K562 (cell line): Measurements from ENCODE around the gene POLR1C. TPM values are rescaled to one million over a fixed set of nuclear protein-coding genes. Genes with fewer than 3 reads are reported as not detected.
A peak's percentile ranks its signal among the peaks of the same experiment; 100 is the strongest.

Experiments
- ATAC-seq: fragments of 200-7000 bp; cut with Tn5 transposase; 3 replicates; pipeline ENCODE4 v1.9.1; 2020; ENCODE audit warnings: moderate library complexity
- BruUV-seq: library from RNA; stranded (reverse); fragments of 400-500 nt; replicated peaks from 2 replicates; lab custom pipeline; 2021; lab: Mats Ljungman, UMichigan
- CTCF ChIA-PET: fragments of 300-600 bp; formaldehyde crosslinking; extraction: SDS; loops from one replicate; lab custom pipeline; 2021; ENCODE audit warnings: low intra/inter-chr PET ratio; lab: Yijun Ruan, JAX
- POLR2A ChIA-PET: fragments of 300-600, 350-650 bp; sonication (Branson Sonifier 250); formaldehyde crosslinking; extraction: SDS; loops from one replicate; lab custom pipeline; 2021; ENCODE audit warnings: antibody characterized with exemption, inconsistent platforms; lab: Yijun Ruan, JAX
- DNase-seq, 4 experiments: peaks; one replicate each; pipeline versions ENCODE4 v3.0.0 to v3.0.0-alpha.2; 2011 to 2018; ENCODE audit warnings: low spot score in 3 of 4, mixed read lengths in 3 of 4; ENCODE audit errors: extremely low read depth in 1 of 4
- FAIRE-seq: peaks from 2 replicates; lab custom pipeline; 2011; peaks lifted over from hg19 to GRCh38; lab: Jason Lieb, UNC
- H2AFZ ChIP-seq: 2 replicates; pipeline ENCODE4 v1.6.0; 2011; ENCODE audit warnings: low read depth, low read length, control low read depth, inconsistent platforms
- H3K27ac ChIP-seq: fragments of 200-600 bp; 3 replicates; pipeline ENCODE4 v1.8.0; 2011; ENCODE audit warnings: low read depth, mild to moderate bottlenecking, control low read depth, inconsistent platforms, low read length, moderate library complexity, mixed read lengths; ENCODE audit errors: extremely low read depth
- H3K27me3 ChIP-seq, 2 experiments: fragments of 300-600 bp in 1 of 2; 2 replicates in 1 of 2; 3 replicates in 1 of 2; pipeline versions ENCODE4 v1.6.0 to v1.8.0; 2011; ENCODE audit warnings: inconsistent platforms in 2 of 2, low read length in 2 of 2, mild to moderate bottlenecking in 1 of 2, mixed read lengths in 1 of 2, moderate library complexity in 1 of 2; ENCODE audit not compliant: control insufficient read depth in 2 of 2, insufficient read depth in 2 of 2
- H3K36me3 ChIP-seq: fragments of 300-600 bp; 3 replicates; pipeline ENCODE4 v1.8.0; 2011; ENCODE audit warnings: mild to moderate bottlenecking, low read length, inconsistent platforms; ENCODE audit not compliant: control insufficient read depth, insufficient read depth
- H3K4me1 ChIP-seq, 2 experiments: fragments of 200-600 bp in 1 of 2; replicated peaks in 1 of 2; 2 replicates in 1 of 2; 3 replicates in 1 of 2; pipeline versions ENCODE4 v1.5.1 to v1.8.0; 2011; ENCODE audit warnings: inconsistent platforms in 2 of 2, low read length in 2 of 2, mild to moderate bottlenecking in 1 of 2, mixed read lengths in 1 of 2, moderate library complexity in 1 of 2; ENCODE audit not compliant: control insufficient read depth in 2 of 2, insufficient read depth in 2 of 2
- H3K4me2 ChIP-seq: 2 replicates; pipeline ENCODE4 v1.6.1; 2011; ENCODE audit warnings: low read length, control low read depth, inconsistent platforms, mixed read lengths; ENCODE audit not compliant: insufficient read depth
- H3K4me3 ChIP-seq: fragments of 200-600 bp; sonication (generic), shearing (Covaris generic); 2 replicates; pipeline ENCODE4 v1.5.1; 2016; ENCODE audit warnings: control low read depth, inconsistent platforms
- H3K79me2 ChIP-seq: fragments of 200-600 bp; 3 replicates; pipeline ENCODE4 v1.8.0; 2011; ENCODE audit warnings: low read length, inconsistent platforms; ENCODE audit not compliant: control insufficient read depth, insufficient read depth
- H3K9ac ChIP-seq, 2 experiments: 2 replicates each; pipeline versions ENCODE4 v1.6.0 to v1.6.1; 2011; ENCODE audit warnings: low read depth in 2 of 2, low read length in 2 of 2, control low read depth in 1 of 2, inconsistent platforms in 1 of 2, mild to moderate bottlenecking in 1 of 2, mixed read lengths in 1 of 2; ENCODE audit not compliant: insufficient read depth in 1 of 2
- H3K9me1 ChIP-seq: one replicate; pipeline ENCODE4 v1.6.0; 2011; ENCODE audit warnings: inconsistent platforms, mild to moderate bottlenecking, low read length, moderate library complexity; ENCODE audit not compliant: control insufficient read depth, insufficient read depth
- H3K9me3 ChIP-seq: replicated peaks from 2 replicates; pipeline ENCODE4 v1.5.1; 2011; ENCODE audit warnings: low read depth, low read length, inconsistent platforms; ENCODE audit not compliant: control insufficient read depth, insufficient read depth
- H4K20me1 ChIP-seq: replicated peaks from 2 replicates; pipeline ENCODE4 v1.6.1; 2011; ENCODE audit warnings: low read length, inconsistent platforms, mixed read lengths; ENCODE audit not compliant: control insufficient read depth, insufficient read depth
- CGGBP1 ChIP-seq: fragments of 250-450 bp; sonication (Bioruptor Pico); IDR thresholded peaks from 2 replicates; pipeline ENCODE4 v1.9.0; 2021; ENCODE audit warnings: mild to moderate bottlenecking
- MTA1 ChIP-seq: fragments of 450-650 bp; IDR thresholded peaks from 2 replicates; pipeline ENCODE4 v1.6.1; 2017; ENCODE audit warnings: borderline replicate concordance
- RBM17 ChIP-seq: fragments of 200-400 bp; formaldehyde crosslinking; IDR thresholded peaks from 2 replicates; pipeline ENCODE4 v1.6.1; 2017; ENCODE audit warnings: low read depth, mild to moderate bottlenecking, low read length, borderline replicate concordance
- ZNF23 ChIP-seq: fragments of 250-450 bp; sonication (Bioruptor Pico); IDR thresholded peaks from 2 replicates; pipeline ENCODE4 v1.4.0; 2020; ENCODE audit warnings: mild to moderate bottlenecking
- ZNF282 ChIP-seq: sonication (generic); formaldehyde crosslinking; IDR thresholded peaks from 2 replicates; pipeline ENCODE4 v1.8.1; 2023; ENCODE audit warnings: missing genetic modification reagents
- whole genome bisulfite sequencing: fragments of 100-300 bp; shearing (Covaris generic); methylation state at CpG from one replicate; pipeline ENCODE4 v1.1.6; 2016; ENCODE audit warnings: low coverage, mixed read lengths; ENCODE audit not compliant: insufficient coverage; ENCODE audit errors: missing lambda C conversion rate; 5-methylcytosine and 5-hydroxymethylcytosine counted together
- in situ Hi-C: fragments of 300-500 bp; cut with MboI; formaldehyde crosslinking; loops from 4 replicates; pipeline ENCODE4 v1.15.0; 2018; ENCODE audit warnings: inconsistent platforms, mixed read lengths
- intact Hi-C: fragments of 100-400 bp; cut with micrococcal nuclease; formaldehyde crosslinking; loops from 2 replicates; pipeline ENCODE4 v1.14.2; 2022
- polyA plus RNA-seq, 8 experiments: library from polyadenylated mRNA; depleted of rRNA in 4 of 8; stranded (reverse) in 5 of 8; unstranded in 3 of 8; fragments of >200 nt; fragmentation: Nextera tagmentation in 2 of 8; fragmentation: Illumina TruSeq in 1 of 8; extraction: Ambion mirVana in 2 of 8; extraction: Trizol in 1 of 8; gene quantifications; 2 replicates each; pipeline versions ENCODE4 v1.2.1 to v1.2.3, GENCODE V29; 2011 to 2014; ENCODE audit warnings: inconsistent platforms in 1 of 8, missing spikeins in 1 of 8
- total RNA-seq, 7 experiments: library from RNA; depleted of rRNA in 6 of 7; stranded (reverse); fragments of >200 nt in 6 of 7; fragmentation: Illumina TruSeq in 2 of 7; extraction: Trizol in 2 of 7; gene quantifications; 2 replicates each; pipeline versions ENCODE4 v1.2.1 to v1.2.3, GENCODE V29; 2011 to 2021; ENCODE audit warnings: low replicate concordance in 1 of 7

POLR1C gene
- total and polyA plus RNA-seq, 9 of the 15 experiments (the other 6 are each of a cell fraction or from before 2014, with no cell fraction given), result 83.5 to 429 (median 120) TPM

DNA sequence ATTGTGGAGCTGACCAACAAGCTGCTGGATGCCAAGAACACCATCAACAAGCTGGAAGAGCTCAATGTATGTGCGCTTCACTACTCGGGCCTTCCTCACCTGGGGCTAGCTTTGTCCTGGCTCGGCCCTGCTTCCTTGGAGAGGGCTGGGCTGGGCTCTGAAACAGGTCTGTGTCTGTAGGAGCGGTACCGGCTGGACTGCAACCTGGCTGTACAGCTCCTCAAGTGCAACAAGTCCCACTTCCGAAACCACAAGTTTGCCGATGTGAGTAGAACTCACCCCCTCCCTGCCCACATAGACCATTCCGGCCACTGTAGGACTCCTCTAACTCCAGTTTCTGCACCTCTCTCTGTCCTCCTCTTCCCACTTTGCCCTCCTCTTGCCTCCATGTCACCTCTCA lies 13.4 kb upstream of the POLR1C start:
- TF ChIP-seq ZNF23 (CRISPR knock-in tag), result no peak
- TF ChIP-seq ZNF282, result no peak
- no peak for TF ChIP-seq RBM17
- TF ChIP-seq CGGBP1 (CRISPR knock-in tag), result no peak
- TF ChIP-seq MTA1, result no peak
- H3K4me3 ChIP-seq, result no peak overlapping the region
- no peak overlapping the region for H3K27ac ChIP-seq
- CTCF ChIA-PET, result no interaction called here
- H4K20me1 ChIP-seq, result peaks cover 8% of the 10 kb centered on the region; the same call in 1 of the 2 replicates
- 0 out of 4 replicates have a peak overlapping the region, but pooled peaks of 1 of the 2 experiments have one; percentile 6 for H3K9ac ChIP-seq
- in situ Hi-C loops, result no loop called here
- H3K36me3 ChIP-seq, result peaks cover 70% of the 10 kb centered on the region; the same call in 2 of the 3 replicates
- 85% methylated on average over 8 of the region's 8 CpGs for WGBS
- H3K9me1 ChIP-seq, result no peaks in the 10 kb centered on the region
- BruUV-seq, result TSS peak; percentile 21
- ATAC-seq, result no peak
- H2AFZ ChIP-seq, result no peak overlapping the region
- intact Hi-C loops, result no loop called here
- no peak for DNase-seq
- H3K4me2 ChIP-seq, result no peak overlapping the region
- no peaks in the 10 kb centered on the region for H3K9me3 ChIP-seq
- no peaks in the 10 kb centered on the region for H3K27me3 ChIP-seq
- peaks cover 5 to 22% of the 10 kb centered on the region in 2 experiments; a peak in 4 of 5 replicates for H3K4me1 ChIP-seq
- POLR2A ChIA-PET, result interaction anchor here (0.6 to 2.2 kb wide), 7 partner anchors 9 to 334 kb away, joined by 3 to 10 read pairs (median 4); no protein-coding TSS in a partner anchor
- FAIRE-seq, result no peak
- H3K79me2 ChIP-seq, result no peaks in the 10 kb centered on the region
